Esophagus muscularis mucosa (tissue), 4 donors: Measurements from ENCODE around the gene RARRES1. TPM values are rescaled to one million over a fixed set of nuclear protein-coding genes. Genes with fewer than 3 reads are reported as not detected.

Experiments
- DNase-seq: peaks from one replicate; pipeline ENCODE4 v3.0.0-alpha.2; 2017; ENCODE audit errors: extremely low spot score
- H3K27ac ChIP-seq, 4 donors: fragments of 200-600 bp; sonication (generic); replicated peaks in 1 of 4; 1 replicate in 3 of 4; 2 replicates in 1 of 4; pipeline ENCODE4 v1.5.1; 2016 to 2019; ENCODE audit warnings: mild to moderate bottlenecking in 1 of 4
- H3K27me3 ChIP-seq, 4 donors: fragments of 200-600 bp; sonication (generic); one replicate each; pipeline versions ENCODE4 v1.5.1 to v1.6.0; 2016 to 2019
- H3K36me3 ChIP-seq, 4 donors: fragments of 200-600 bp; sonication (generic); one replicate each; pipeline ENCODE4 v1.5.1; 2016 to 2019
- H3K4me1 ChIP-seq, 4 donors: fragments of 200-600 bp; sonication (generic); one replicate each; pipeline ENCODE4 v1.5.1; 2016 to 2019
- H3K4me3 ChIP-seq, 4 donors: fragments of 200-600 bp; sonication (generic); 1 replicate in 2 of 4; 2 replicates in 2 of 4; pipeline ENCODE4 v1.5.1; 2016 to 2019; ENCODE audit warnings: mild to moderate bottlenecking in 4 of 4, moderate library complexity in 1 of 4
- H3K9me3 ChIP-seq, 4 donors: fragments of 200-600 bp; sonication (generic); 1 replicate in 3 of 4; 2 replicates in 1 of 4; pipeline ENCODE4 v1.5.1; 2016 to 2019
- CTCF ChIP-seq, 3 experiments: fragments of 200-600 bp in 2 of 3; fragments of 450-650 bp in 1 of 3; sonication (generic) in 2 of 3; IDR thresholded peaks; one replicate each; pipeline ENCODE4 v1.5.1; 2017 to 2019; ENCODE audit warnings: antibody characterized with exemption in 3 of 3, mild to moderate bottlenecking in 2 of 3, moderate library complexity in 1 of 3
- EP300 ChIP-seq: sonication (generic); formaldehyde crosslinking; IDR thresholded peaks from one replicate; pipeline ENCODE4 v1.6.1; 2017; ENCODE audit warnings: antibody characterized with exemption
- POLR2A ChIP-seq: fragments of 450-650 bp; IDR thresholded peaks from one replicate; pipeline ENCODE4 v1.6.1; 2017; ENCODE audit warnings: antibody characterized with exemption, moderate library complexity, mild to moderate bottlenecking, low read depth
- POLR2AphosphoS5 ChIP-seq, 2 donors: sonication (generic); formaldehyde crosslinking; IDR thresholded peaks; one replicate each; pipeline ENCODE4 v1.6.1; 2017; ENCODE audit warnings: antibody characterized with exemption in 2 of 2
- WGBS: methylation state at CpG from one replicate; pipeline ENCODE4 v1.1.5; 2018; 5-methylcytosine and 5-hydroxymethylcytosine counted together
- intact Hi-C: fragments of 100-400 bp; cut with DNase I; formaldehyde crosslinking; loops from one replicate; pipeline ENCODE4 v1.15.1; 2023
- total RNA-seq, 4 donors: library from RNA; depleted of rRNA; stranded (reverse); fragments of >200 nt; gene quantifications; one replicate each; pipeline versions ENCODE4 v1.1.0 to v1.2.1, GENCODE V29; 2016

The RARRES1 gene
- total RNA-seq, 4 donors from 2014 or later, result 6.6 to 93.0 (median 29.8) TPM

GRCh38 chr3:158717576-158717975 is 14.7 kb downstream of the RARRES1 start:
- intact Hi-C loops, result no loop called here
- TF ChIP-seq CTCF (IDR thresholded peaks at IDR 0.05) (no peak), POLR2AphosphoS5 (IDR thresholded peaks at IDR 0.05) (no peak), POLR2A (no peak), EP300 (no peak)
- Histone ChIP-seq H3K9me3 (no peaks in the 10 kb centered on the region), H3K36me3 (peaks cover 0 to 14% (median 5%) of the 10 kb centered on the region in 4 donors), H3K27ac (no peak overlapping the region), H3K4me3 (no peak overlapping the region), H3K27me3 (no peaks in the 10 kb centered on the region), H3K4me1 (peaks cover 19 to 29% (median 21%) of the 10 kb centered on the region in 4 donors)
- no peak for DNase-seq
- 96% methylated on average over 2 of the region's 2 CpGs for WGBS

DNA sequence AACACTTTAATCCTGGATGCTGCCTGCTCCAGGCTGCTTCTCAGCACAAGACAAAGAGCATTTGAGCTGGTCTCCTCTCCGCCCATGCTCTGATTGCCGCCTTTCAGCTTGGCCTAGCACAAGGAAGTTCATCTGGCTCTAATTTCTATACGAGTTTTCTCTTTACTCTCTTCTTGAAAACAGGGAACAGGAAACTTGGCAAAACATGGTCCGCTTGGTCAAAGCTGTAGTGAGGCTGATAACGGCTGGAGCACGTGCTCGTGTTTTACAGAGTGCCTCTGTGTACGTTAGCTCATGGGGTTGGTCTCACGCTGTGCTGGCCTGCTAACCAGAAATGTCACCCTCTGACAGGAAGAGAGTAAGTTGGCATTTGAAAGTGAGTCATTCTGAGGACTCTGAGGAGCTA is 19.2 kb downstream of the RARRES1 start:
- DNase-seq, result no peak
- Histone ChIP-seq H3K9me3 (no peaks in the 10 kb centered on the region), H3K27ac (peak overlapping the region in 3 of 4 donors; percentile 1 to 57 (median 36)), H3K27me3 (no peaks in the 10 kb centered on the region), H3K4me3 (peak overlapping the region in 1 of 4 donors; percentile 3), H3K36me3 (peaks cover 7 to 41% (median 20%) of the 10 kb centered on the region in 4 donors), H3K4me1 (peaks cover 27 to 33% (median 29%) of the 10 kb centered on the region in 4 donors)
- TF ChIP-seq CTCF (IDR thresholded peaks at IDR 0.05), result no peak
- TF ChIP-seq POLR2A, result no peak
- TF ChIP-seq POLR2AphosphoS5 (IDR thresholded peaks at IDR 0.05), result peak; percentile 15 to 33
- WGBS, result 80% methylated on average over 9 of the region's 9 CpGs
- intact Hi-C loops, result no loop called here

DNA sequence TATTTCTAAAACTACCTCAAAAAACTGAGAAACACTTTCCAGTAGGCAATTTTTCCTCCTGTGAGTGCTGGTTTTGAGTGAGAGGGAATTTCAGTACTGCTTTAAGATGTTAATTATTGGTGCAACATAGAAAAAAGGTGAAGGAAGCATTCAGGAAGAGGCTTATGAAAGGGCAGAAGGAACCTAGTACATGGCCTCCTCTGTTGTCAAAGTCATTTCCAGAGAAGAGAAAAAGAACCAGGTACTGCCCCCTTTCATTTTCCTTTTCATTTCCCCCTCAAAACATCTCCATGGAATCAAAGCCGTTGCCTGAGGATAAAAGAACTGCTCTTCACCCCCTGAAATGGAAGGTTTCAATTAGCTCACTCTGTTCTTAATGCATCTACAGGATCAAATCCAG is 19.8 kb downstream of the RARRES1 start:
- no peaks in the 10 kb centered on the region for H3K27me3 ChIP-seq
- H3K4me3 ChIP-seq, result no peak overlapping the region
- TF ChIP-seq POLR2AphosphoS5 (IDR thresholded peaks at IDR 0.05) (no peak), EP300 (no peak), CTCF (IDR thresholded peaks at IDR 0.05) (no peak), POLR2A (no peak)
- 52% methylated on average over 1 of the region's 1 CpG for WGBS
- intact Hi-C loops, result no loop called here
- H3K36me3 ChIP-seq, result peaks cover 11 to 47% (median 27%) of the 10 kb centered on the region in 4 donors
- peaks cover 24 to 33% (median 28%) of the 10 kb centered on the region in 4 donors for H3K4me1 ChIP-seq
- H3K27ac ChIP-seq, result peak overlapping the region in 3 of 4 donors; percentile 1 to 57 (median 36)
- no peaks in the 10 kb centered on the region for H3K9me3 ChIP-seq
- DNase-seq, result no peak

GRCh38 chr3:158711886-158712285 is 20.4 kb downstream of the RARRES1 start:
- H3K27ac ChIP-seq, result peak overlapping the region in 2 of 4 donors; percentile 36 to 57
- WGBS, result 48% methylated on average over 1 of the region's 1 CpG
- no peaks in the 10 kb centered on the region for H3K9me3 ChIP-seq
- intact Hi-C loops, result no loop called here
- H3K27me3 ChIP-seq, result no peaks in the 10 kb centered on the region
- H3K4me3 ChIP-seq, result no peak overlapping the region
- H3K4me1 ChIP-seq, result peaks cover 22 to 33% (median 28%) of the 10 kb centered on the region in 4 donors
- TF ChIP-seq POLR2A (no peak), POLR2AphosphoS5 (IDR thresholded peaks at IDR 0.05) (no peak), EP300 (no peak), CTCF (IDR thresholded peaks at IDR 0.05) (no peak)
- no peak for DNase-seq
- peaks cover 11 to 50% (median 31%) of the 10 kb centered on the region in 4 donors for H3K36me3 ChIP-seq

- 84% methylated on average over 4 of the region's 4 CpGs for WGBS
- Histone ChIP-seq H3K9me3 (no peaks in the 10 kb centered on the region), H3K27me3 (no peaks in the 10 kb centered on the region), H3K27ac (no peak overlapping the region), H3K4me3 (no peak overlapping the region), H3K4me1 (peaks cover 22 to 33% (median 28%) of the 10 kb centered on the region in 4 donors), H3K36me3 (peaks cover 11 to 51% (median 32%) of the 10 kb centered on the region in 4 donors)
- TF ChIP-seq POLR2AphosphoS5 (IDR thresholded peaks at IDR 0.05) (no peak), EP300 (no peak), CTCF (IDR thresholded peaks at IDR 0.05) (no peak), POLR2A (no peak)
- intact Hi-C loops, result no loop called here
- DNase-seq, result no peak
These were observed 21.7 kb downstream of the RARRES1 start for GRCh38 chr3:158710601-158711000.
